ENCODE data around the gene PUS7. TPM values are rescaled to one million over a fixed set of nuclear protein-coding genes. Genes with fewer than 3 reads are reported as not detected.

PUS7 gene, protein sequence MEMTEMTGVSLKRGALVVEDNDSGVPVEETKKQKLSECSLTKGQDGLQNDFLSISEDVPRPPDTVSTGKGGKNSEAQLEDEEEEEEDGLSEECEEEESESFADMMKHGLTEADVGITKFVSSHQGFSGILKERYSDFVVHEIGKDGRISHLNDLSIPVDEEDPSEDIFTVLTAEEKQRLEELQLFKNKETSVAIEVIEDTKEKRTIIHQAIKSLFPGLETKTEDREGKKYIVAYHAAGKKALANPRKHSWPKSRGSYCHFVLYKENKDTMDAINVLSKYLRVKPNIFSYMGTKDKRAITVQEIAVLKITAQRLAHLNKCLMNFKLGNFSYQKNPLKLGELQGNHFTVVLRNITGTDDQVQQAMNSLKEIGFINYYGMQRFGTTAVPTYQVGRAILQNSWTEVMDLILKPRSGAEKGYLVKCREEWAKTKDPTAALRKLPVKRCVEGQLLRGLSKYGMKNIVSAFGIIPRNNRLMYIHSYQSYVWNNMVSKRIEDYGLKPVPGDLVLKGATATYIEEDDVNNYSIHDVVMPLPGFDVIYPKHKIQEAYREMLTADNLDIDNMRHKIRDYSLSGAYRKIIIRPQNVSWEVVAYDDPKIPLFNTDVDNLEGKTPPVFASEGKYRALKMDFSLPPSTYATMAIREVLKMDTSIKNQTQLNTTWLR
- 14.9 and 22.0 TPM in 2 replicates for total RNA-seq

GRCh38 chr7:105521717-105522463 lies at the start of gene PUS7:
Gene PUS7, minus strand, starts transcription at chr7:105522271. Its CDS starts 13,759 bp downstream, at chr7:105508512.

DNA sequence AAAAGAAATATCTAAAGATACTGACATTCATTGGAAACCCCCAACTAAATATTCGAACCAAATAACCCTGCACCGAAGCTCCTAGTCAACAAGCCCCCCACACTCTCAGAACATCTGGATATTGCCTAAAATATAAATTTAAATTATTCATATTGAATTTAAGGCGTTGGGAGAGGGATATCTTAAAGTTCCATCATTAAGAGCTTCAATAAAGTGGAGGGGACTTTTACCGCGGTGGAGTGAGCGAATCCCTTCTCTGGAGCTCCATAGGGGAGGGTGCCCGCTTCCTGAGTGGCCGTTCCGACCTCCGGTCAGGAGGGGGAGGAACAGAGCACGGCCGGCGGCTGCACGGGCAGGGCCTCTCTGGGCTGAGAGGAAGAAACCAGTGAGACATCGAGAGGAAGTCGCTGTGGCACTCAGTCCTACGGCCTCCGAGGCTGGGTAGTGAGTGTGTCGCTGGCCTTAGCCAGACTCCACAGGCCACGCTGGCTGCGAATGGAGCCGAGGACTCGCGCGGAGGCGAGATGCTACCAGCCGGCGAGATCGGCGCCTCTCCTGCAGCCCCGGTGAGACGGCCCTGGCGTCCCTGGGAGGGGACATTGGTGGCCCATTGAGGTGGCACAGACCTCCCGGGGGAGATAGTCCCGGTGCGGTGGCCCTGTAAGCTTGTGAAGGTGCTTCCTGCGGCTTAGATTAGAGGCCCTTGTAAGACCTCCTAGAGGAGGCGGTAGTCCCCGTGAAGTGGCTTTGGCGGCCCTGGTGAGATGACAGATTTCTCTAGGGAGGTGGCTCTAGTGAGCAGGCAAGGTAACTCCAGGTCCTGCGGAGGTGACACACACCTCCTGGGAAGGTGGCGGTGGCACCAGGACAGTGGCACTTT lies 10.0 kb upstream of the PUS7 start, which contains the start of gene RINT1:
Gene RINT1 (plus strand): TSS at position 410 of the 880 bp plus-strand sequence. CDS start 115 bp downstream, at position 525.

Other genes starting within 250 kb of the PUS7 start
- 37.5 and 43.3 TPM in 2 replicates for gene SRPK2, start 133.3 kb downstream of the PUS7 start, total RNA-seq
- gene RINT1, start 9.9 kb upstream of the PUS7 start, total RNA-seq = 12.0 and 27.6 TPM in 2 replicates
- under 0.01 TPM in 1 of 2 replicates, not detected in the other for gene EFCAB10, start 59.2 kb upstream of the PUS7 start, total RNA-seq